Brain microvascular endothelial cell (primary cell): ENCODE measurements around the gene HMGB2.

ENCODE experiments used
- DNase-seq: peaks from one replicate; pipeline ENCODE4 v3.0.0-alpha.2; 2020
- H3K27ac ChIP-seq: fragments of 250-450 bp; sonication (Bioruptor Pico); 2 replicates; pipeline ENCODE4 v1.5.1; 2020; ENCODE audit warnings: mild to moderate bottlenecking, moderate library complexity
- H3K27me3 ChIP-seq: fragments of 250-450 bp; sonication (Bioruptor Pico); replicated peaks from 2 replicates; pipeline ENCODE4 v1.5.1; 2020; ENCODE audit warnings: mild to moderate bottlenecking
- H3K36me3 ChIP-seq: fragments of 250-450 bp; sonication (Bioruptor Pico); replicated peaks from 2 replicates; pipeline ENCODE4 v1.5.1; 2020; ENCODE audit warnings: mild to moderate bottlenecking
- H3K4me3 ChIP-seq: 2 replicates; pipeline ENCODE4 v1.5.1; 2011; ENCODE audit warnings: low read depth, mild to moderate bottlenecking, control low read depth, low read length, moderate library complexity
- in situ Hi-C: cut with HindIII; loops from 2 replicates; pipeline ENCODE4 v1.10.0; 2017; ENCODE audit warnings: low sequenced_read_pairs, low pct_ligation_motif_present
- TF ChIP-seq, protein P1 (sequence below): IDR thresholded peaks from 2 replicates; pipeline ENCODE4 v1.5.1; 2011; ENCODE audit warnings: low read depth, mild to moderate bottlenecking, moderate library complexity, low read length, control low read depth, inconsistent platforms; ENCODE audit errors: missing control alignments

The HMGB2 gene

DNA sequence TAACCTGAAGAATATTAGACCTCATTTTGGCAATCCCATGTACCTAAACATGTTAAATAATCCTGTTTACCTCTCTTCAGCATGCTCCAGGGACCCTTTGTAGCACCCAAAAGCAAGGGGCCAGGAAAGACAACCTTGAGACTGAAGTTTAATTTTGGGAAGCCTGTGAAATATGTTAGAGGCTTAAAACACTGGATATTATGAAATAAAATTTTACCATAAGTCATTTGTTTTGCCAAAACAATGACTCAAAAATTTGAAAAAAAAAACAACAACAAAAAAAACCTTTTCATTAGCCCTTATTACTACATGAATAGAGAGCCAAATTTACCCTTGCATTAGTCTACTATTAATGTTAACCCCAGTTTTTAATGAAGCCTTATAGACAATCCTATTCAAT lies 49.7 kb downstream of the HMGB2 start:
- Histone ChIP-seq H3K4me3 (no peak overlapping the region), H3K27me3 (no peaks in the 10 kb centered on the region), H3K27ac (no peak overlapping the region), H3K36me3 (no peaks in the 10 kb centered on the region)
- TF ChIP-seq, protein P1, sequence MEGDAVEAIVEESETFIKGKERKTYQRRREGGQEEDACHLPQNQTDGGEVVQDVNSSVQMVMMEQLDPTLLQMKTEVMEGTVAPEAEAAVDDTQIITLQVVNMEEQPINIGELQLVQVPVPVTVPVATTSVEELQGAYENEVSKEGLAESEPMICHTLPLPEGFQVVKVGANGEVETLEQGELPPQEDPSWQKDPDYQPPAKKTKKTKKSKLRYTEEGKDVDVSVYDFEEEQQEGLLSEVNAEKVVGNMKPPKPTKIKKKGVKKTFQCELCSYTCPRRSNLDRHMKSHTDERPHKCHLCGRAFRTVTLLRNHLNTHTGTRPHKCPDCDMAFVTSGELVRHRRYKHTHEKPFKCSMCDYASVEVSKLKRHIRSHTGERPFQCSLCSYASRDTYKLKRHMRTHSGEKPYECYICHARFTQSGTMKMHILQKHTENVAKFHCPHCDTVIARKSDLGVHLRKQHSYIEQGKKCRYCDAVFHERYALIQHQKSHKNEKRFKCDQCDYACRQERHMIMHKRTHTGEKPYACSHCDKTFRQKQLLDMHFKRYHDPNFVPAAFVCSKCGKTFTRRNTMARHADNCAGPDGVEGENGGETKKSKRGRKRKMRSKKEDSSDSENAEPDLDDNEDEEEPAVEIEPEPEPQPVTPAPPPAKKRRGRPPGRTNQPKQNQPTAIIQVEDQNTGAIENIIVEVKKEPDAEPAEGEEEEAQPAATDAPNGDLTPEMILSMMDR: no peak
- in situ Hi-C loops: no loop called here
- no peak for DNase-seq

DNA sequence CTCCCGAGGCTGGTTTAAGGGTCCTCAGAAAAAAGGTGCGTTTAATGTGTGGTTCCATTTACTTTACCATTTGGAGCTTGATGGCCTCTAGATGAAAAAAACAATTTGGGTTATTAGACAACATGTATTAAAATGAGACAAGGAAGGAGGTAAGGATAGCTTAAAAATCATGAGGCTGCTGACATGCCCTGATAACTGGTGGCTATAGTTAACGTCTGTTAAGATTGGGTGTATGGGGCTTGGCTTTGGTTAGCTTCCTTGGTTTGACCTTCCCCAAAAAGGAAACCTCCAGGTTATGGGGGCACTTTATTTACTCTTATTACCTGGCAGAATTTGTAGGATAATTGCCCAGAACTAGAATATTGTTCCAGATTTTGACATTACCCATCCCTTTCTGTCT lies 51.5 kb downstream of the HMGB2 start:
- Histone ChIP-seq H3K36me3 (no peaks in the 10 kb centered on the region), H3K27me3 (no peaks in the 10 kb centered on the region), H3K4me3 (no peak overlapping the region), H3K27ac (no peak overlapping the region)
- in situ Hi-C loops: no loop called here
- no peak for DNase-seq
- TF ChIP-seq, protein P1: no peak

- no peak for DNase-seq
- TF ChIP-seq, protein P1: no peak
- no peak overlapping the region for H3K4me3 ChIP-seq
Observed at GRCh38 chr4:173282256-173282562, 51.9 kb downstream of the HMGB2 start.

GRCh38 chr4:173281406-173282255 lies 52.5 kb downstream of the HMGB2 start:
- no peak for DNase-seq
- Histone ChIP-seq H3K27me3 (no peaks in the 10 kb centered on the region), H3K36me3 (no peaks in the 10 kb centered on the region), H3K27ac (no peak overlapping the region), H3K4me3 (no peak overlapping the region)
- in situ Hi-C loops: no loop called here
- TF ChIP-seq, protein P1: no peak

More at GRCh38 chr4:173282256-173282562, 51.9 kb downstream of the HMGB2 start:
- Histone ChIP-seq H3K36me3 (no peaks in the 10 kb centered on the region), H3K27ac (no peak overlapping the region), H3K27me3 (no peaks in the 10 kb centered on the region)
- in situ Hi-C loops: no loop called here
